Measurements from ENCODE around the gene ABCC4. TPM values are rescaled to one million over a fixed set of nuclear protein-coding genes. Genes with fewer than 3 reads are reported as not detected.

ABCC4 gene
- total RNA-seq, 2 donors from 2014 or later, result 2.8 to 12.2 TPM

DNA sequence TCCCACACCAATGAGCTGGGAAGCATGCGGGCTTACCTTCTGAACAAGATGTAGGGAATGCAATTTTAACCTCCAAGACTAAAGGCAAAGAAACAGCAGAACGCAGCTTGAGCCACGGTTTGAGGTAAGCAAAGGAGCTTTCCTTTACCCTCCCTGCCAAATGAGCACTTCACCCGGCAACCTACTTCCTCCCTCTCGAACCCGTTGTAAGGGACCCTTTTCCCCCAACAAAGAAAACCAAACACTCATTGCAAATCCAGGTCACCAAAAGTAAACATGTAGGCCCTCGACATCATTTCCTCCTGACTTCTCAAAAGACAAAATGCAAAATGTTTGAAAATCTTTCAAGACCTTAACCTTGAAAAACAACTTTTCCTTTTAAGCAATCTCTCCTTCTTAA, 65.3 kb downstream of the ABCC4 start:
- TF ChIP-seq, protein P1, sequence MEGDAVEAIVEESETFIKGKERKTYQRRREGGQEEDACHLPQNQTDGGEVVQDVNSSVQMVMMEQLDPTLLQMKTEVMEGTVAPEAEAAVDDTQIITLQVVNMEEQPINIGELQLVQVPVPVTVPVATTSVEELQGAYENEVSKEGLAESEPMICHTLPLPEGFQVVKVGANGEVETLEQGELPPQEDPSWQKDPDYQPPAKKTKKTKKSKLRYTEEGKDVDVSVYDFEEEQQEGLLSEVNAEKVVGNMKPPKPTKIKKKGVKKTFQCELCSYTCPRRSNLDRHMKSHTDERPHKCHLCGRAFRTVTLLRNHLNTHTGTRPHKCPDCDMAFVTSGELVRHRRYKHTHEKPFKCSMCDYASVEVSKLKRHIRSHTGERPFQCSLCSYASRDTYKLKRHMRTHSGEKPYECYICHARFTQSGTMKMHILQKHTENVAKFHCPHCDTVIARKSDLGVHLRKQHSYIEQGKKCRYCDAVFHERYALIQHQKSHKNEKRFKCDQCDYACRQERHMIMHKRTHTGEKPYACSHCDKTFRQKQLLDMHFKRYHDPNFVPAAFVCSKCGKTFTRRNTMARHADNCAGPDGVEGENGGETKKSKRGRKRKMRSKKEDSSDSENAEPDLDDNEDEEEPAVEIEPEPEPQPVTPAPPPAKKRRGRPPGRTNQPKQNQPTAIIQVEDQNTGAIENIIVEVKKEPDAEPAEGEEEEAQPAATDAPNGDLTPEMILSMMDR (IDR thresholded peaks at IDR 0.05), result no peak
- H3K4me1 ChIP-seq (ENCODE audit: control insufficient read depth in 1 of 2, low read depth in 2 of 2), result no peaks in the 10 kb centered on the region
- no peak for DNase-seq (ENCODE audit: low spot score)
- H3K36me3 ChIP-seq, result no peaks in the 10 kb centered on the region
- no peak for ATAC-seq (ENCODE audit: insufficient number of reproducible peaks, low FRiP score, low read depth)
- no peak overlapping the region for H3K4me3 ChIP-seq
- H3K27me3 ChIP-seq (replicated peaks; ENCODE audit: insufficient read depth), result no peaks in the 10 kb centered on the region
- H3K9me3 ChIP-seq, result no peaks in the 10 kb centered on the region
- H3K27ac ChIP-seq, result no peak overlapping the region

DNA sequence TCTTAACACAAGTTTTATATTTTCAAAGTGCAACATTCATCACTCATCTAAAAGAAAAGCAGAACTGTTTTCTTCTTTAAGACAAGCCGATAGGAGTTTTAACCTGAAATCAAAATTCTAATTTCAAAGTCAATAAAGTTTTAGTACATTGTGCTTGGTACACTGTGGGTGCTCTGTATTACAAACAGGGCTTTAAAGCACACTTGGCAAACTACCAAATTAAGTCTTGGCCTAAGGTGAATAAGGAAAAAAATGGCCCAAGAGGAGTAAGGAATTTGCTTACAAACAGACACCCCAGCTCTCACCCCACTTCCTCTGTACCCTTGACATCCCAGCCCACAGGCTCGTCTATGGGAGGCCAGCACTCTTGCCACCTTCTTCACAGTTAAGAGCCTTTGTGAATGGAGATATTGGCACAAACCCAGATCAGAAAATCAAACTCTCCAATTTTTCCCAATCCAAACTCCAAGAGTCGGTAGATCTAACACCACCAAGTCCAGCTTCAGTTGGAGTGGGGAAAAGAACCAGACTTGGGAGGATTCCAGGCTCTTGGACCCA, 66.0 kb downstream of the ABCC4 start:
- H3K9me3 ChIP-seq, result no peaks in the 10 kb centered on the region
- no peaks in the 10 kb centered on the region for H3K36me3 ChIP-seq
- TF ChIP-seq, protein P1 (IDR thresholded peaks at IDR 0.05), result no peak
- ATAC-seq (ENCODE audit: insufficient number of reproducible peaks, low FRiP score, low read depth), result no peak
- DNase-seq (ENCODE audit: low spot score), result no peak
- no peak overlapping the region for H3K4me3 ChIP-seq
- no peak overlapping the region for H3K27ac ChIP-seq
- H3K27me3 ChIP-seq (replicated peaks; ENCODE audit: insufficient read depth), result no peaks in the 10 kb centered on the region
- H3K4me1 ChIP-seq (ENCODE audit: control insufficient read depth in 1 of 2, low read depth in 2 of 2), result no peaks in the 10 kb centered on the region

DNA sequence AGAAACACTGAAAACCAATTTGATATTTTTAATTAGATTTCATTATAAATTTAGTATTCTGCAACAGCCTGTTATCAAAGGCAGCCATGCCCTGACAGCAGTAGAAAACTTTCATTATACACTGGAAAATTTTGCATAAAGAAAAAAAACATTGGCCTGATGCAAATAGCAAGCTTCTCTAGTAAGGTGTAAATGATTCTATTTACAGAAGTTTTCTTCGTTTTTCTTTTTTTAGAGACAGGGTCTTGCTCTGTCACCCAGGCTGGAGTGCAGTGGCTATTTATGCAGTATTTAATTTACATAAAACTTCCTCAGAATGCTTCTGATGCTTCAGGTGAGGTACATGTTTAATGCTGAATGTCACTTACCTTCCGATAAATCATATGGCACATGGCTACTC, 67.0 kb downstream of the ABCC4 start:
- H3K36me3 ChIP-seq, result no peaks in the 10 kb centered on the region
- H3K9me3 ChIP-seq, result no peaks in the 10 kb centered on the region
- no peaks in the 10 kb centered on the region for H3K27me3 ChIP-seq (replicated peaks; ENCODE audit: insufficient read depth)
- DNase-seq (ENCODE audit: low spot score), result no peak
- H3K4me3 ChIP-seq, result no peak overlapping the region
- TF ChIP-seq, protein P1 (IDR thresholded peaks at IDR 0.05), result no peak
- H3K27ac ChIP-seq, result no peak overlapping the region
- H3K4me1 ChIP-seq (ENCODE audit: control insufficient read depth in 1 of 2, low read depth in 2 of 2), result no peaks in the 10 kb centered on the region
- no peak for ATAC-seq (ENCODE audit: insufficient number of reproducible peaks, low FRiP score, low read depth)

DNA sequence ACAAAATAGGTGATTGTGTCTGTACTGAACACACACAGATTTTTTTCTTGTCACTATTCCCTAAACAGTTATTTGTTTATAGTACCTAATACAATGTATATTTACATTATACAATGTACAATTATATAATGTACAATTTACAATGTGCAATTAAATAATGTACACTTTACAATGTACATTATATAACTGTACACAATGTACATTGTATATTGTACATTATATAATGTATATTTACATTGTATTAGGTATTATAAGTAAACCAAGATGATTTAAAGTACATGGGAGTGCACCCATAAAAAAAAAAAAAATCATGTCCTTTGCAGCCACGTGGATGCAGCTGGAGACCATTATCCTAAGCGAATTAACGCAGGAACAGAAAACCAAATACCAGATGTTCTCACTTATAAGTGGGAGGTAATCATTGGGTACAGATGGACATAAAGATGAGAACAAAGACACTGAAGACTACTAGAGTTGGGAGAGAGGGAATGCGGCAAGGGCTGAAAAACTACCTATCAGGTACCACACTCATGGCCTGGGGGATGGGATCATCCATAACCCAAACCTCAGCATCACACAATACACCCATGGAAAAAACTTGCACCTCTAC, 68.1 kb downstream of the ABCC4 start:
- TF ChIP-seq, protein P1 (IDR thresholded peaks at IDR 0.05), result no peak
- H3K27me3 ChIP-seq (replicated peaks; ENCODE audit: insufficient read depth), result no peaks in the 10 kb centered on the region
- DNase-seq (ENCODE audit: low spot score) (no peak), ATAC-seq (ENCODE audit: insufficient number of reproducible peaks, low FRiP score, low read depth) (no peak)
- H3K27ac ChIP-seq, result no peak overlapping the region
- H3K9me3 ChIP-seq, result no peaks in the 10 kb centered on the region
- no peak overlapping the region for H3K4me3 ChIP-seq
- no peaks in the 10 kb centered on the region for H3K36me3 ChIP-seq
- no peaks in the 10 kb centered on the region for H3K4me1 ChIP-seq (ENCODE audit: control insufficient read depth in 1 of 2, low read depth in 2 of 2)

DNA sequence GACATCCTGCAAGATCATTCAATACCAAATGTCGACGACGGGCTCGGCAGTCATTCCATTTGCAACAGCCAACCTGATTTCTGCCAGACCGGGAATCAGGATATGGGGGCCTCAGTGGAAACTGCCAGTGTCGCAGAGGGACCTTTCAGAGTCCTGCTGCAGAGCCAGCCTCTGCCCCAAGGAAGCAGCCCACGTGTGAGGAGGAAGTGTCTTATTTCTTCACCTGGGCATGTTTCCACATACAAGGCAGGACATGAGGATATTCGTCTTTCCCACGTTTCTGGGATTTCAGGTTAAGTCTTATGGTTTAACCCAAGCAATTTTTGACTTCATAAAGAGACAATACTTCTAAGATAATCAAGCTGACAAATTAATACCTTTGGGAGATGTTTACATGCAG, 69.9 kb downstream of the ABCC4 start:
- Histone ChIP-seq H3K27me3 (replicated peaks; ENCODE audit: insufficient read depth) (no peaks in the 10 kb centered on the region), H3K4me1 (ENCODE audit: control insufficient read depth in 1 of 2, low read depth in 2 of 2) (peaks cover 0 to 3% of the 10 kb centered on the region in 2 donors), H3K36me3 (no peaks in the 10 kb centered on the region), H3K27ac (no peak overlapping the region), H3K9me3 (no peaks in the 10 kb centered on the region), H3K4me3 (no peak overlapping the region)
- TF ChIP-seq, protein P1 (IDR thresholded peaks at IDR 0.05), result no peak
- ATAC-seq (ENCODE audit: insufficient number of reproducible peaks, low FRiP score, low read depth), result no peak
- no peak for DNase-seq (ENCODE audit: low spot score)

Data from thoracic aorta (tissue), 2 donors.